KG1 (cell line): Measurements from ENCODE around the gene RNF11.

Experiments used
- DNase-seq: peaks from one replicate; lab custom pipeline; 2025; lab: John Stamatoyannopoulos, UW

The RNF11 gene

GRCh38 chr1:51314974-51315373, 78.9 kb downstream of the RNF11 start:
- no peak for DNase-seq

GRCh38 chr1:51316113-51316845, 80.2 kb downstream of the RNF11 start:
- DNase-seq: no peak

- no peak for DNase-seq
Measured at GRCh38 chr1:51316846-51317120, 80.7 kb downstream of the RNF11 start.

GRCh38 chr1:51317798-51318197, 81.7 kb downstream of the RNF11 start:
- no peak for DNase-seq

- DNase-seq: no peak
Measured at GRCh38 chr1:51320967-51321923, 85.2 kb downstream of the RNF11 start.

- DNase-seq: no peak
Measured at GRCh38 chr1:51321924-51322280, 85.8 kb downstream of the RNF11 start.

GRCh38 chr1:51322417-51323101, 86.5 kb downstream of the RNF11 start:
- no peak for DNase-seq
